Measurements from ENCODE around the gene SPPL3.

SPPL3 gene

DNA sequence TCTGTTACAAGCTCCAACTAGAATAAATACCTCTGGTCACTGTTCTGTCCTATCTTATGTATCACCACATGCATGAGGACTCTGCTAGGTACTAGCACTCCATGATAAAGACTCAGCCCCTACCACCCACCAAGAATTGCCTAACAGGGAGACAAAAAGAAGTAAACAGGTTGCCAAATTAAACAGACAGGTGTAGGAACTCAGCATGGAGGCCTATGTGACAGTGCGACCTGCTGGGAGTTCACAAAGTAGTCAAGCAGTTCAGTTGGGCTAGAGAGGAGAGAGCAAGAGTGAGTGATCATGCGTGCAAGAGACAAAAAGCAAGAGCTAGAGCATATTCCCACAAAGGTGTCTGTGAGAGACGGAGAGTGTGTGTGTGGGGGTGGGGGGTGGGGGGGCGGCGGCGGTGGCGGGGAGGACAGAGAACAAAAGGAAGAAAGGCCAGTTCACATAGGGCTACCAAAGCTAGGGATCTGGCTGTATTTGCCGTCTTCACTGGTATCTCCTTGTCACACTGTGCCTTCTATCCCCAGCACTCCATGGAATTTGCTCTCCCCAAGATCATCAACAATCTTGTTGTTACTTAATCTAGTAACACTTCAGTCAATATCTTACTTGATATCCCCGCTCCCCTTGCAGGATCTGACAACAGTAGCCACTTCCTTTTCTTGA, 81.2 kb downstream of the SPPL3 start:
- DNase-seq (ENCODE audit: insufficient read length) (no peak), FAIRE-seq (no peak)
- TF ChIP-seq POLR2A (IDR thresholded peaks at IDR 0.05; ENCODE audit: low read depth, low read length): no peak
- no peak for TF ChIP-seq POLR2AphosphoS5 (IDR thresholded peaks at IDR 0.05; ENCODE audit: low read depth, low read length)
- TF ChIP-seq TAF1 (IDR thresholded peaks at IDR 0.05; ENCODE audit: borderline replicate concordance, low read depth, low read length): no peak

DNA sequence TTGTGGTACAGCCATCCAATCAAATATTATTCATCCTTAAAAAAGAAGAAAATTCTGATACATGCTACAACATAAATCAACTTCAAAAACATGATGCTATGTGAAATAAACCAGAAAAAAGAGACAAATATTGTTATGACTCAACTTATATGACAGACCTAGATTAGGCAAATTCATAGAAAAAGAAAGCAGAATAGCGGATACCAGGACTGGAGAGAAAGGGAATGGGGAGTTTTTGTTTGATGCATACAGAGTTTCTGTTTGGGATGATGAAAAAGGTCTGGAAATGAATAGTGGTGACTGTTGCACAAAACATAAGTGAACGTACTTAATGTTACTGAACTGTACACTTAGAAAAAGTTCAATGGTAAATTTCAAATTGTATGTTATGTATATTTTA, 82.3 kb downstream of the SPPL3 start:
- TF ChIP-seq POLR2AphosphoS5 (IDR thresholded peaks at IDR 0.05; ENCODE audit: low read depth, low read length) (no peak), POLR2A (IDR thresholded peaks at IDR 0.05; ENCODE audit: low read depth, low read length) (no peak), TAF1 (IDR thresholded peaks at IDR 0.05; ENCODE audit: borderline replicate concordance, low read depth, low read length) (no peak)
- no peak for DNase-seq (ENCODE audit: insufficient read length)
- FAIRE-seq: peak; percentile 17

DNA sequence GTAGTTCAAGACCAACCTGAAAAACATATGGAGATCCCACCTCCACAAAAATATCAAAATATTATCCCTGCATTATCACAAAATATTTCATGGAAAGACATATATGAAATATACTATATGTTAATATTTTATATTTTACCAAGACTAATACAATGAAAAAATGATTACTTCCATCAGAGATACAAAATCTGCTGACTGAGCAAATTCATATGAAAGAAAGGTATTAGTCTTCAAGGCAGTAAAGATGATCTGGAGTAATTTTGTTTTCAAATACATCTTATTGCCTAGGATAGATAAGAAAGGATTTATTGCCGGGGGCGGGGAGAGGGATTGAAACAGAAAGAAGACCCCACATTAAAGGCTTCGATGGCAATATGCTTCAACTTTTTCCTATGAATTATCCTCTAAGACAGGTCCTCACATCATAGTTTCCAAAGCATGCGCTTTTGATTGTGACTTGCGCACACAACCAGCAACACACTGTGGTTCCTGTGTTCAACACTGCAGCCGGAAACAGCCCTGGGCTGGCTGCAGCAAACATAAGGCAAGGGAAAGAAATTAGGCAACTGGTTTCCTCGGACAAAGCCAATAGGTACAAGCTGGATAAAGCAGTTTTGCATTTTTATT, 83.2 kb downstream of the SPPL3 start:
- TF ChIP-seq POLR2AphosphoS5 (IDR thresholded peaks at IDR 0.05; ENCODE audit: low read depth, low read length) (no peak), TAF1 (IDR thresholded peaks at IDR 0.05; ENCODE audit: borderline replicate concordance, low read depth, low read length) (no peak), POLR2A (IDR thresholded peaks at IDR 0.05; ENCODE audit: low read depth, low read length) (no peak)
- no peak for DNase-seq (ENCODE audit: insufficient read length)
- no peak for FAIRE-seq

DNA sequence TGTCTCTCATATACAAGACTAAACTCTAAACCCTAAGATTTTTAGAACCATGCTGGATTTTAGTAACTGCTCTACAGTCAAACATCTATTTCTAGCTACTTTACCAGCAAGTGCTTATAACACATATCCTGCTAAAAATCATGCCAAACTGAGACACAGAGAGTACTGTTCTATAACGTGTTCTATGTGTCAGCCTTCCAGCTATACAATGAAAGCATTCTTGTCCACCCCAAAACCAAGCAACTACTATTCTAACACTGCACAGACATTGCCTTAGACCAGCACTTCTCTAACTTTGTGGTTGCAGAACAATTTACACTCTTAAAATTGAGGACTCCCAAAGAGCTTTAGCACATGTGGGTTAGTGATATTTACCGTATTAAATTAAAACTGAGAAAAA, 85.7 kb downstream of the SPPL3 start:
- FAIRE-seq: no peak
- DNase-seq (ENCODE audit: insufficient read length): no peak

DNA sequence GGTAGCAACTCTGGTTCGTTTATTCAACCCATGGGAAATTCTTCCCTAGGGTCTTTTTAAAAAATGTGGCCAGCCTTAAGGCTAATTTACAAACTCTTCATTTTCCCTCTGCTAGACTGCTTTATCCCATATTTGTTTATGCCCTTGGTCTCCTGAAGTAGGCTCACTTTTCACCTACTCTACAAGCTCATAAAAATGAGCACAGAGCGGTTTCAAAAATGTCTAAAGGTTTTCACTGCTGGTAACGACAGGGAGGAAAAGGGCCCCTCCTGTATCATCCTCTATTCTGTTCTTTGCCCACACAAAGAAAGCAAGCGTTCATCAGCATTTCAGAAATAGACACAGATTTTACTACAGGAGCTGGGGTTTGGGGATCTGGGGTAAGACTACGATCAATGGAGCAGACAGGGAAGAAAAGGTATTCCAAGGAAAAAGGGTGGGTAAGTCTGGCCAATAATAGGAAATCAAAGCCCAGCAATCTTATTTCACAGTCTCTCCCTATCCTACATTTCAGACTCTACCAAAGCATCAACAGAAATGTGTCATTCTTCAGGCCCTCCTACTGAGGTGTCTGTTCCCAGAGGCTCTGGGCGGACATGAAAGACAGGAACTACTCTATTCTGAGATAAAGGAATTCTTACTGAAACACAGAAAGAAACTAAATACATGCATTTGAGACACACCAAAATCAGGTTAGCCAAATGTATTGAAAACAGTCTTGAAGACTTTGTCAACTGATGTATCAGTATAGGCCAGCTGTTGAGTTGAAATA, 86.4 kb downstream of the SPPL3 start:
- FAIRE-seq: no peak
- no peak for DNase-seq (ENCODE audit: insufficient read length)
- TF ChIP-seq POLR2A (IDR thresholded peaks at IDR 0.05; ENCODE audit: low read depth, low read length) (no peak), POLR2AphosphoS5 (IDR thresholded peaks at IDR 0.05; ENCODE audit: low read depth, low read length) (no peak), TAF1 (IDR thresholded peaks at IDR 0.05; ENCODE audit: borderline replicate concordance, low read depth, low read length) (no peak)

More for the DNA sequence above, 85.7 kb downstream of the SPPL3 start:
- TF ChIP-seq POLR2A (IDR thresholded peaks at IDR 0.05; ENCODE audit: low read depth, low read length) (no peak), TAF1 (IDR thresholded peaks at IDR 0.05; ENCODE audit: borderline replicate concordance, low read depth, low read length) (no peak), POLR2AphosphoS5 (IDR thresholded peaks at IDR 0.05; ENCODE audit: low read depth, low read length) (no peak)

DNA sequence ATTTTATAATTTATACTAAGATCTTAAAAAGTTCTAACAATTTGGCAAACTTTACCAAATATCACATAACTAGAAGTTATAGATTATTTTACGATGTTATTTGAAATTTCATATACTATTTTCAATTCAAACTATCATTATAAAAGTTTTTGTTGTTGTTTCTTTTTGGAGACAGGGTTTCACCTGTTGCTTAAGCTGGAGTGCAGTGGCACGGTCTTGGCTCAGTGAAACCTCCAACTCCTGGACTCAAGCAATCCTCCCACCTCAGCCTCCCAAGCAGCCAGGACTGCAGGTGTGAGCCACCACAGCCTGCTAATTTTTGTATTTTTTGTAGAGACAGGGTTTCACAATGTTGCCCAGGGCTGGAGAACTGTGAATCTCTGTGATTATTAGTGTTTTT, 87.8 kb downstream of the SPPL3 start:
- no peak for TF ChIP-seq POLR2A (IDR thresholded peaks at IDR 0.05; ENCODE audit: low read depth, low read length)
- TF ChIP-seq POLR2AphosphoS5 (IDR thresholded peaks at IDR 0.05; ENCODE audit: low read depth, low read length): no peak
- no peak for TF ChIP-seq TAF1 (IDR thresholded peaks at IDR 0.05; ENCODE audit: borderline replicate concordance, low read depth, low read length)
- no peak for DNase-seq (ENCODE audit: insufficient read length)
- FAIRE-seq: no peak

DNA sequence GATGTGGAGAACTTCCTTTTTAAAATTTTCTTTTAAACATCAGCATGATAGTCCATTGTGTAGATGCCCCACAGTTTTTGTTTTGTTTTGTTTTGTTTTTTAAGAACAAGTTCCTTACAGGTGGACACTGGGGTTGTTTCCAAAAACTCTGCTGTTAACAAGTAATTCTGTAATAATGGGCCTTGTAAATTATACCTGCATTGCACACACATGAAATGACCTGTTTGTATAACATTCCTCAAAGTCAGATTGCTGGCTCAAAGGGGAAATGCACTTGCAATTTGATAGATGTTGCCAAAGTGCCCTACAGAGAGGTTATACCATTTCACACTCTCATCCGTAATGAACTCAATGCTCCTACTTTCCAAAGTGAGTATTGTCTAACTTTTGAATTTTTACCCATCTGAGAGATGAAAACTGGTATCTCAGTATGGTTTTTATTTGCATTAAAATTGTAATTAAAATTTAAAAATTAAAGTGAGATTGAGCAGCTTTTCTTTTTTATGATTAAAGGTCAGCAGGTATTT, 89.2 kb downstream of the SPPL3 start:
- no peak for DNase-seq (ENCODE audit: insufficient read length)
- FAIRE-seq: no peak
- no peak for TF ChIP-seq TAF1 (IDR thresholded peaks at IDR 0.05; ENCODE audit: borderline replicate concordance, low read depth, low read length)
- no peak for TF ChIP-seq POLR2A (IDR thresholded peaks at IDR 0.05; ENCODE audit: low read depth, low read length)
- no peak for TF ChIP-seq POLR2AphosphoS5 (IDR thresholded peaks at IDR 0.05; ENCODE audit: low read depth, low read length)

DNA sequence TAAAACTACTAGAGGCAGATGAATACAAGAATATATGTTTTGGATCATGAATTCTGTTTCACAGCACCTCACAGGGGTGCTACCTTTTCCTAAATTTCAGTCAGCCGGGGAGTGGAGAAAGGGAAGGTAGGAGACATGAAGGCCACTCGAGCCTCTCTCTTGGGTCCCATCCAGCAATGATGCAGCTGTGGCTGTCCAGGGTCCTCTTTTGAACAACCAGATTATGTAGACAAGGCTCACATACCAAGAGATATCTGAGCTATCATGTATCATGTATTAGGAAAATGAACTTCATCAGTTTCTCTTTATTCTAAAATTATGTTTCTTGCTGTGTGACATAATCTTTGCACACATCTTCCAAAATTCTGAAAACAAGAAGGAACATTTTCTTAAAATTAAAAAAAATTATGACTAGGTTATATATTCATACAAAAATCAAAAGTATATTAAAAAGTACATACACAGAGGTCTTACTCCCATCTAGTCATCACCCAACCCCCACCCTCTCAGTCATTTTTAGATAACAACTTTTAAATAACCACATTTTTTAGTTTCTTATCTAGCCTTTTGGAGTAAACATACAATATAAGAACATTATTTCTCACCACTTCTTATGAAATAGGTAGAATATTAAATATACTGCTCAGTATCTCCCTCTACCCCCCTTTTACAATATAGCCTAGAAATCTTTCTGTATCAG, 89.8 kb downstream of the SPPL3 start:
- DNase-seq (ENCODE audit: insufficient read length): no peak
- no peak for TF ChIP-seq TAF1 (IDR thresholded peaks at IDR 0.05; ENCODE audit: borderline replicate concordance, low read depth, low read length)
- TF ChIP-seq POLR2A (IDR thresholded peaks at IDR 0.05; ENCODE audit: low read depth, low read length): no peak
- no peak for FAIRE-seq

DNA sequence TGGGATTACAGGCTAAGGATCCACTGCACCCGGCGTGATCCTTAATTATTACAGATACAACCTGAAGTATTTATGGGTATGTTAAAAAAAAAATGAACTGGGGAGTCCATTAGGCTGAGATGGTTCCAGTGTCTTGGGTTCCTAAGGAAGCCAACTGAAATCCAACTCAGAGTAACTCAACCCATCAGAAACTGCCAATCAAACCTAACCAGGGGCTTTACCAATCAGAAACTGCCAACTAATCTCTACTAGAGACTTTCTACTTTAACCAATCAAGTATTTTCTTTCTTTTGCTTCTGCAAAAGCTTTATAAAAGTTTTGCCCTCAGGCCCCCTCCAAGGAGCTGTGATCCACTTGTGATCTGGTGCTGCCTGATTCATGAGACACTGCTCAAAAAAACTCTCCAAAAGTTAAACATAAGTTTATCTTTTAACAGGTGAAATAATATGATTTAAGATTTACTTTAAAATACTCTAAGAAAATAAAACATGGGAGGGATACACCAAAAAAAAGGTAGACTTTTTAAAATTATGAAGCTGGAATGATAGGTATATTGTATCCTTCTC, 90.5 kb downstream of the SPPL3 start:
- FAIRE-seq (no peak), DNase-seq (ENCODE audit: insufficient read length) (no peak)
- TF ChIP-seq TAF1 (IDR thresholded peaks at IDR 0.05; ENCODE audit: borderline replicate concordance, low read depth, low read length): no peak
- no peak for TF ChIP-seq POLR2AphosphoS5 (IDR thresholded peaks at IDR 0.05; ENCODE audit: low read depth, low read length)
- no peak for TF ChIP-seq POLR2A (IDR thresholded peaks at IDR 0.05; ENCODE audit: low read depth, low read length)

DNA sequence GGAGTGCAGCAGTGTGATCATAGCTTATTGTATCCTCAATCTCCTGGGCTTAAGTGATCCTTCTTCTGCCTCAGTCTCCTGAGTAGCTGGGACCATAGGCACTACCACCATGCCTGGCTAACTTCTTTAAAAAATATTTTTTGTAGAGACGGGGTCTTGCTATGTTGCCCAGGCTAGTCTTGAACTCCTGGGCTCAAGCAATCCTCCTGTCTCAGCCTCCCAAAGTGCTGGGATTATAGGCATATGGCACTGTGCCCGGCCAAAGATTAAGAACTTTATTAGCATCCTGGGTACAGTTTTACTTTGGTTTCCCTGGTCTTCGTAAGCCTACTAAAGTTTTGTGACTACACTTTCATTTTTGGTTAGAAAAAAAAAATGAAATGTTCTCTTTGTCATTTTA, 94.1 kb downstream of the SPPL3 start:
- TF ChIP-seq TAF1 (IDR thresholded peaks at IDR 0.05; ENCODE audit: borderline replicate concordance, low read depth, low read length) (no peak), POLR2A (IDR thresholded peaks at IDR 0.05; ENCODE audit: low read depth, low read length) (no peak), POLR2AphosphoS5 (IDR thresholded peaks at IDR 0.05; ENCODE audit: low read depth, low read length) (no peak)
- FAIRE-seq (no peak), DNase-seq (ENCODE audit: insufficient read length) (no peak)

DNA sequence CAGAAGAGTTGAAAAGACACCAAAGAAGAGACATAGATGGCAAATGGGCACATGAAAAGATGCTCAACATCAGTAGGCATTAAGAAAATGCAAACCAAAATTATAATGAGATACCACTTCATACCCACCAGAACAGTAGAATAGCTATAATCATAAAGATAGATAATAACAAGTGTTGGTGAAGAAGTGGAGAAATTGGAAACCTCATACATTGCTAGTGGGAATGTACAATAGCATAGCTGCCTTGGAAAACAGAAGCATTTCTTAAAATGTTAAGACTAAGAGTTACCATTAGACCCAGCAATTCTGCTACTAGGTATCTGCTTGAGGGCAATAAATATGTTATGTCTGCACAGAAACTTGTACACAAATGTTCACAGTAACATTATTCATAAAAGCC, 99.7 kb downstream of the SPPL3 start:
- TF ChIP-seq TAF1 (IDR thresholded peaks at IDR 0.05; ENCODE audit: borderline replicate concordance, low read depth, low read length) (no peak), POLR2AphosphoS5 (IDR thresholded peaks at IDR 0.05; ENCODE audit: low read depth, low read length) (no peak), POLR2A (IDR thresholded peaks at IDR 0.05; ENCODE audit: low read depth, low read length) (no peak)
- no peak for DNase-seq (ENCODE audit: insufficient read length)
- FAIRE-seq: no peak

Measured in GM12892 (cell line).